Muscle of back (tissue), 11 donors: ENCODE results near the gene KISS1R. TPM values are rescaled to one million over a fixed set of nuclear protein-coding genes. Genes with fewer than 3 reads are reported as not detected.

Experiments used
- DNase-seq, 3 donors: peaks; one replicate each; pipeline versions ENCODE4 v3.0.0 to v3.0.0-alpha.2; 2013
- polyA plus RNA-seq, 10 donors: library from polyadenylated mRNA; unstranded; fragments of 120-200 nt; gene quantifications; one replicate each; pipeline ENCODE4 v1.2.1, GENCODE V29; 2013; ENCODE audit not compliant: insufficient read length in 10 of 10

KISS1R gene
- polyA plus RNA-seq, 10 donors: not detected

- DNase-seq: peak; percentile 77 to 93 (median 88)
These were observed 17.8 kb downstream of the KISS1R start for GRCh38 chr19:934865-935479.

DNA sequence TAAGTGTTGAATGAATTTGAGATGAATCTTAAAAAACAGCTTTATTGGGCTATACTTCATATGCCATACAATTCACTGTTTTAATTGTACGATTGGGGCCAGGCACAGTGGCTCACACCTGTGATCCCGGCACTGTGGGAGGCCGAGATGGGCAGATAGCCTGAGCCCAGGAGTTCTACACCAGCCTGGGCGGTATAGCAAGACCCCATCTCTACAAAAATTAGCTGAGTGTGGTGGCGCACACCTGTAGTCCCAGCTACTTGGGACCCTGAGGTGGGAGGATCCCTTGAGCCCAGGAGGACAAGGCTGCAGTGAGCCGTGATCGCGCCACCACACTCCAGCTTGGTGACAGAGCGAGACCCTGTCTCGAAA, 19.0 kb downstream of the KISS1R start:
- DNase-seq: no peak

- no peak for DNase-seq
These were observed 20.1 kb downstream of the KISS1R start for GRCh38 chr19:937259-937694.

GRCh38 chr19:938233-938923, 21.2 kb downstream of the KISS1R start:
- DNase-seq: no peak

DNA sequence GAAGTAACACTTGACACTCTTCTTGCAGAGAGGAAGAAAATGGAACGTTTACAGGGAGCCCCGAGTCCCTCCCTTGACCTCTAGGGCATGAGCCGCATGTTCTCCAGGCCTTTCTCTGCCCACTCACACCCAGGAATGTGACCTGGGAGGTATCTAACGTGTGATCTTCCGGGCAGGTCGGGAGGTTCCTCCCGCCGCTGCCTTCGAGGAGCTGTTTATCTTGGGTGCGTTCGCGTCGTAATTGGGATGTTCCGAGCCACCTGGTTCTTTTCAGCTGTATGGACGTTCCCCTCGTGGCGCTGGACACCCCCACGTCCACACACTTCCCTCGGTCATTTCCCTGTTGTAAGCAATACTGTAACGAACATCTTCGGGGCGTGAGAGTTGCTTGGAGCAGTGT, 22.3 kb downstream of the KISS1R start:
- no peak for DNase-seq

- DNase-seq: no peak
These were observed 22.8 kb downstream of the KISS1R start for GRCh38 chr19:939922-940321.

DNA sequence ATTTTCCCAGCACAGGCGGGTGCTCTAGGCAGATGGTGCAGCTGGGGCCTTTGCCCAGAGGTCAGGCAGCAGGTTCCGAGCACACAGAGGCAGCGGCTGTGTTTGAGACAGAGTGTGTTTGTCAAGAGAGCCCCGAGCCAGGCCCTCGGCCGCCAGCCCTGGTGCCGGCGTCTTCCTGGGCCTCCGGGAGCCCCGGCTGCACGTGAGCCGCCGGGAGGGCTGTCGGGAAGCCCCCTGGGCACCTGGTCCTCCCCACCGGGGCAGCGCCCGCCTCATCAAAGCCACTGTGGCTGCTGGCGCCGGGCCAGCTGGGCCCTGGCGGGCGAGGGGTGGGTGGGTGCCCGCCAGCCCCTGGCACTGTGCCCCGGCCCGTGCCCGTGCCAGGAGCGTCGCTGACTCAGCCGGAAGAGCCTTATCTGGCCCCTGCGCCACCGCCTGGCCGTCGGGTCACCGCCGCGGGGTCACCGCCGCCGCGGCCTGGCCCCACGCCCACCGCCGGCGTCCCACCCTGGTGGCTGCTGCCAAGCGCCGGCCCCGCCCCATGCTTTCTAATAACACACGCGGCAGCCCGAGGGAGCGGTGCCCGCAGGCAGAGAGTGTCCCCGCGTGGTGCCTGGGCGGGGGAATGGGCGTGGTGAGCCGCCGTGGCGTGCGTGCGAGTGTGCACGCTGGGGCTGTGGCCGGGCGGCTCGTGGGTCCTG, 23.6 kb downstream of the KISS1R start:
- no peak for DNase-seq

DNA sequence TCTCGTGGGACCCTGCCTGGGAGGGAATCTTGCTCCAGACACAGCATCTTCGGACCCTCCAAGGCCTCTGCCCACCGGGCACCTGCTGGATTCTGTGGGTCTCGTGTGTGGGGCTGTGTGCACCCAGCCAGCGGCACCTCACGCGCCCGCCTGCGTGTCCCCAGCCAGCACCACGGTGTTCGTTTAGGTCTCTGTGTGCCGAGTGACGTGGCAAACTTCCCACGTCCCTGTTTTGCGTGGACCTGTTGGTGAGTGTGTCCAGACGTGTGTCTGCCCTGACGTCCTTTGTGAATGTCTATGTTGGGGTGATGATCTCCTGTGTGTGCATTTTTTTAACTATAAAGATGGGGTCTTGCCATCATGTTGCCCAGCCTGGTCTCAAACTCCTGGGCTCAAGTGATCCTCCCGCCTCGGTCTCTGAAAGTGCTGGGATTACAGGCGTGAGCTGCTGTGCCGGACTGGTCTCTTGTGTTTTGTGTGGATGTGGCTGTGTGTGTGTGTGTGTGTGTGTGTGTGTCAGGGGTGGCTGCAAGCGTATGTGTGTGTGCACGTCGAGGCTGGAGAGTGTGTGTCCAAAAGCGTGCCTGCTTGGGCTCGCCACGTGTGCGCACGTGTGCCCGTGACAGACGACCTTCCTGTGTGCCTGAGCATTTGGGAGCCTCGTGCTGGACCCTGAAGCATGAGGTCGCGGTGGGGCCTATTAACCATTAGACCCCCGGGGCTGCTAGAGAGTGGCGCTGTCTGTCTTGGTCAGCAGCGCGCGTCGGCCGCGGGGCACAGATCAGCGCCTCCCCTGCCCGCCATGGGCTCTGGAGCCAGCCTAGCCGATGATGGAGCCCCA, 24.4 kb downstream of the KISS1R start:
- DNase-seq: no peak

DNA sequence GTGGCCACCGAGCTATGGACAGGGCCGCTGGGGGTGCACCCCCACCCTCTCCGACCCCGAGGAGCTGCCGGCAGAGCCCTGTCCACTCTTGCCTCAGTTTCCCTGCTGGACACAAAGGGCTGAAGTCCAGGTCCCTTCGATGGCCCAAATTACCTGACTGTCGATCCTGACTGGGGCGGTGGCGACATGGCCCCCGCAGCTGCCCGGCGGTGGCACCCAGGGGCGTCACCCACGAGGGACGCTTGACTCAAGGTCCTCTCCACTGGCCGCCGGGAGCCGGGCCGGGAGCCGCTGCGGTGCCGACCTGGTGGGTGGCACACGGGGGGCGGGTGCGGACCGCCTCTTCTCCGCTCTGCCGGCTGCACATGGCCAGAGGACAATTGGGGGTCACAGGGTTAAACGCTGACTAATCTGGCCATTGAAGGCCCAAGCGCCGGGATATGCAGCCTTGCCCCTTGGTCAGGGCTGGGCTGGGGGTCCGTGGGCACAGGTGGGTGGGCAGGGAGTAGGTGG, 25.1 kb downstream of the KISS1R start:
- no peak for DNase-seq

DNA sequence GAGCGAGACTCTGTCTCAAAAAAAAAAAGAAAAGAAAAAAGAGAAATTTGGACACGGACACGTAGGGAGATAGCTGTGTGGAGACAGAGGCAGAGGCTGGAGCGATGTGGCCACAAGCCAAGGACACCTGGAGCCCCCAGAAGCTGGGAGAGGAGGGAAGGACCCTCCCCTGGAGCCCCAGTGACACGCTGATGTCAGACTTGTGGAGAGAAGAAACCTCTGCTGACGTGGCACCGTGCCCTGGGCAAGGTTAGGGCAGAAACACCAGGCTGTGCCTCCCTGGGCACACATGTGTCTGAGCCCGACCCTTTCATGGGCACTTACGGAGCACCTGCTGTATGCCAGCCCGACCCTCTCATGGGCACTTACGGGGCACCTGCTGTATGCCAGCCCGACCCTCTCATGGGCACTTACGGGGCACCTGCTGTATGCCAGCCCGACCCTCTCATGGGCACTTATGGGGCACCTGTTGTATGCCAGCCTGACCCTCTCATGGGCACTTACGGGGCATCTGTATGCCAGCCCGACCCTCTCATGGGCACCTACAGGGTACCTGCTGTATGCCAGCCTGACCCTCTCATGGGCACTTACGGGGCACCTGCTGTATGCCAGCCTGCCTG, 26.5 kb downstream of the KISS1R start:
- DNase-seq: no peak

- DNase-seq: no peak
These were observed 27.0 kb downstream of the KISS1R start for GRCh38 chr19:944171-944567.

- DNase-seq: no peak
These were observed 27.6 kb downstream of the KISS1R start for GRCh38 chr19:944663-945241.

- DNase-seq: no peak
These were observed 28.5 kb downstream of the KISS1R start for GRCh38 chr19:945401-946252.

- DNase-seq: no peak
These were observed 30.1 kb downstream of the KISS1R start for GRCh38 chr19:947090-947706.

- peak in 2 of 3 donors; percentile 46 to 69 for DNase-seq
These were observed 30.8 kb downstream of the KISS1R start for GRCh38 chr19:947707-948539.

GRCh38 chr19:948842-949496, 31.8 kb downstream of the KISS1R start:
- no peak for DNase-seq

DNA sequence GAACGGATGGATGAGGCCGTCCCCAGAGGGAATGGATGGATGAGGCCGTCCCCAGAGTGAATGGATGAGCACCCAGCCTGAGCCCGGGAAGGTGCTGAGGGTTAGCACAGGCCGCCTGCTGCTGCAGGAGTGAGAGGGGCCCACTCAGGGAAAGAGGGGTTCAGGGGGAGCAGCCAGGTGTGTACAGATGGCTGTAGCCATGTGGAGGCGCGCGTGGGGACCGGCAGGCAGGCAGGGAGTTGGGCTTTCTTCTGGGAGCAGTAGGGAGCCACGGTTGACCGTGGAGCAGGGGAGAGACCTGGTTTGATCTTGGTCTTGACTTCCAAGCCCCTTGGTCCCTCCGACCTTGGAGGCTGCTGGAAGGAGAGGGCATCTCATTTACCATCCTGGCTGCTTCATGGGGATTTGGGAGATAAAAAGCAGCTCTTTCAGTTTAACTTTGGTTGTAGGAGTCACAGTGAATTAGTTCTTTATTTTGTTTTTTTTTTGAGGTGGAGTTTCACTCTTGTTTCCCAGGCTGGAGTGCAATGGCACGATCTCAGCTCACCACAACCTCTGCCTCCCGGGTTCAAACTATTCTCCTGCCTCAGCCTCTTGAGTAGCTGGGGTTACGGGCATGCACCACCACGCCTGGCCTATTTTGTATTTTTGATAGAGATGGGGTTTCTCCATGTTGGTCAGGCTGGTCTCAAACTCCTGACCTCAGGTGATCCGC, 33.4 kb downstream of the KISS1R start:
- no peak for DNase-seq
